ENCODE data around the gene ATAD3B. TPM values are rescaled to one million over a fixed set of nuclear protein-coding genes. Genes with fewer than 3 reads are reported as not detected.

The ATAD3B gene
- polyA plus RNA-seq, 1 donor (not counting 4 experiments of a cell fraction or from before 2014, with no cell fraction given): 20.6 TPM

GRCh38 chr1:1435106-1435903 lies 36.3 kb upstream of the ATAD3B start, which contains the start of gene VWA1:
Gene VWA1 (plus strand): TSS chr1:1435690. CDS start chr1:1435749, 59 bp downstream.
- Histone ChIP-seq H3K4me3 (ENCODE audit: control insufficient read depth in 2 of 3, extremely low read depth in 1 of 3, insufficient read depth in 2 of 3, low read depth in 1 of 3, low read length in 3 of 3) (peak within 1 kb of the TSS; percentile 34 to 67 (median 66)), H3K4me1 (ENCODE audit: control insufficient read depth, extremely low read depth, insufficient read depth, low read length) (peaks cover 27% of the 10 kb centered on the region), H3K4me2 (ENCODE audit: control insufficient read depth, extremely low read depth, insufficient read depth, low read depth, low read length) (peak within 1 kb of the TSS; percentile 79), H2AFZ (ENCODE audit: control insufficient read depth, low read length) (peak within 1 kb of the TSS; percentile 75), H3K27ac (ENCODE audit: control insufficient read depth, insufficient read depth, low read length) (no peak within 1 kb of the TSS), H3K9me1 (ENCODE audit: control insufficient read depth, extremely low read depth, insufficient read depth, low read length) (no peaks in the 10 kb centered on the region), H3K9ac (ENCODE audit: control insufficient read depth, extremely low read depth, insufficient read depth, low read length) (peak within 1 kb of the TSS; percentile 52), H3K36me3 (ENCODE audit: control insufficient read depth in 2 of 2, extremely low read depth in 1 of 2, insufficient read depth in 2 of 2, low read length in 2 of 2) (no peaks in the 10 kb centered on the region), H3K27me3 (ENCODE audit: control insufficient read depth, extremely low read depth, insufficient read depth, low read length) (no peaks in the 10 kb centered on the region), H3K9me3 (ENCODE audit: control insufficient read depth, low read depth, low read length) (no peaks in the 10 kb centered on the region), H3K79me2 (ENCODE audit: control insufficient read depth, insufficient read depth, low read length) (no peaks in the 10 kb centered on the region), H4K20me1 (ENCODE audit: control insufficient read depth, extremely low read depth, insufficient read depth, low read length) (no peaks in the 10 kb centered on the region)
- no peak for TF ChIP-seq CTCF (optimal IDR thresholded peaks at IDR 0.05 in 1 of 3, IDR thresholded peaks at IDR 0.05 in 1 of 3, conservative IDR thresholded peaks at IDR 0.05 in 1 of 3; ENCODE audit: extremely low read depth in 1 of 3, insufficient read depth in 2 of 3, low read length in 3 of 3)
- no peak for TF ChIP-seq EZH2 (IDR thresholded peaks at IDR 0.05; ENCODE audit: low read length)
- dilution Hi-C loops (cut with MboI; ENCODE audit: extremely low pct_ligation_motif_present, low sequenced_read_pairs): no loop called here
- DNase-seq (ENCODE audit: low read depth, low spot score) (peak; percentile 26), FAIRE-seq (no peak)

DNA sequence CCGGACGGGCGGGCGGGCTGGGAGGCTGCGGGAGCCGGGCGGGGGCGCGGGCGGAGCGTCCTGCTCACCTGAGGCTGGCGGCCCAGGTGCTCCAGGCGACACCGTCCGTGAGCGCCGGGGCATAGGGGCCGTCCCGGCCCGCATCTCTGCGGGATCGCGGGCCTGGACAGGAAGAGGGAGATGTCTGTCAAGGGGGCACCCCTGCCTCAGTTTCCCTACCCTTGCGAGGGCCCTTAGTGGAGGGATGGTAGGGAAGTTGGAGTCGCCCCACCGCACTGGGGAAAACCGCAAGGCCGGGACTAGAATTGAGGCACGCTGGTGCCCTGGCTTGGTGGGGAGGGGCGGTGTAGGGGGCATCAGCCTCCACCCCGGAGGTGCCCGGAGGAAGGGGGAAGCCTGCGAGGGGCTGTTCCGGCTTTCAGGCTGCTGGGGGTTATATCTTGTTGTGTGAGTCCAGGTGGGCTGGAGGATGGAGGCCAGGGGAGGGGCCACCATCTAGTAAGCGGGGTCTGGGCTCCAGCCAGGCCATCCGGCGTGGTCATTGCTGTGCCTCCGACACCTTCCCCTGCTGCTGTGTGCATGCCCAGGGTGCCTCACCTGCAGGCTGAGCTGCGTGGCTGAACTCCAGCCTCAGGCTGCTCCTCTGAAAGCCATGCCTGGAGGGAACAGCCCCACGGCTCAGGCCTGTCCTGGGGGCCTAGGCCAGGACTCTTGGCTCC lies 35.5 kb upstream of the ATAD3B start:
- H3K27ac ChIP-seq (ENCODE audit: control insufficient read depth, insufficient read depth, low read length): no peak overlapping the region
- no peaks in the 10 kb centered on the region for H3K27me3 ChIP-seq (ENCODE audit: control insufficient read depth, extremely low read depth, insufficient read depth, low read length)
- H2AFZ ChIP-seq (ENCODE audit: control insufficient read depth, low read length): no peak overlapping the region
- H3K9ac ChIP-seq (ENCODE audit: control insufficient read depth, extremely low read depth, insufficient read depth, low read length): peak overlapping the region; percentile 52
- H3K9me3 ChIP-seq (ENCODE audit: control insufficient read depth, low read depth, low read length): no peaks in the 10 kb centered on the region
- no peaks in the 10 kb centered on the region for H3K79me2 ChIP-seq (ENCODE audit: control insufficient read depth, insufficient read depth, low read length)
- H3K9me1 ChIP-seq (ENCODE audit: control insufficient read depth, extremely low read depth, insufficient read depth, low read length): no peaks in the 10 kb centered on the region
- TF ChIP-seq EZH2 (IDR thresholded peaks at IDR 0.05; ENCODE audit: low read length): no peak
- TF ChIP-seq CTCF (optimal IDR thresholded peaks at IDR 0.05 in 1 of 3, IDR thresholded peaks at IDR 0.05 in 1 of 3, conservative IDR thresholded peaks at IDR 0.05 in 1 of 3; ENCODE audit: extremely low read depth in 1 of 3, insufficient read depth in 2 of 3, low read length in 3 of 3): no peak
- dilution Hi-C loops (cut with MboI; ENCODE audit: extremely low pct_ligation_motif_present, low sequenced_read_pairs): no loop called here
- DNase-seq (ENCODE audit: low read depth, low spot score): no peak
- FAIRE-seq: no peak
- peaks cover 27% of the 10 kb centered on the region for H3K4me1 ChIP-seq (ENCODE audit: control insufficient read depth, extremely low read depth, insufficient read depth, low read length)
- H3K4me3 ChIP-seq (ENCODE audit: control insufficient read depth in 2 of 3, extremely low read depth in 1 of 3, insufficient read depth in 2 of 3, low read depth in 1 of 3, low read length in 3 of 3): peak overlapping the region; percentile 34 to 67 (median 66)
- no peaks in the 10 kb centered on the region for H3K36me3 ChIP-seq (ENCODE audit: control insufficient read depth in 2 of 2, extremely low read depth in 1 of 2, insufficient read depth in 2 of 2, low read length in 2 of 2)
- peak overlapping the region; percentile 79 for H3K4me2 ChIP-seq (ENCODE audit: control insufficient read depth, extremely low read depth, insufficient read depth, low read depth, low read length)
- H4K20me1 ChIP-seq (ENCODE audit: control insufficient read depth, extremely low read depth, insufficient read depth, low read length): peaks cover under 1% of the 10 kb centered on the region
